ENCODE measurements around the gene ACSF3. TPM values are rescaled to one million over a fixed set of nuclear protein-coding genes. Genes with fewer than 3 reads are reported as not detected.

ACSF3 gene
- total and polyA plus RNA-seq, 2 donors (not counting 1 experiment from before 2014, with no cell fraction given) = 9.2 to 23.1 TPM

DNA sequence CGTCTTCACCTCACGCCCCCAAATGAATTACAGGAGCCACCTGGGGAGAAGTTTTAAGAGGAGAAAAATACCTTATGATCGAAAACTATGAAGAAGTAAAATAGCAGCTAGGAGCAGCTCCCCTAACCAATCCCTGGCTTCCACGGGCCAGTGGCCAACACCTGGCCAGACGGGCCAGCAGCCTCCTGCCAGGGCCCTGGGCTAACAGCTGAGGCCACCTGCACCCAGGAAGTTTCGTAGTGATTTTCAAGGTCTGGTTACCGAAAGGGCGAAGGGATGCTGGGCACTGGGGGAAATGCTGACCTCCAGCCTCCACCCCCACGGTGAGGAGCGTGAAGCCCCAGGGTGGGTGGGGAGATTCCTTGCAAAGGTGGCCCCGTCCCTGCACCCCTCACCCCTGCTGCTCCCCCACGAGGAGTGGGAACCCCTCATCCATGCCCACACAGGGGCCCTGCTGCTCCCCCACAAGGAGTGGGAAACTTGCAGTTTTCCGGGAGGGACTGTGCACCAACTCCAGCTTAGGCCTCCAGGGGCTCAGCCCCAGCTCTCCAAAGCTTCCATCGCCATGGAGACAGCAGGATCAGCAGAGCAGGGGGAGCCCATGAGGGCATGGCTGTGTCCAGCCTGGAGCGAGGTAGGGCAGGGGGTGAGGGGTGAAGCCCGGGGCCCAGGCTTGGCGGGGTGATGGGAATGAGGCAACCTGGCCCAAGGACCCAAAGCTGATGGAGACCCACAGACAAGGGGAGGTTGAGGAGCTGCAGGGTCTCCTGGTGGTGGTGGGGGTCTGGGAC is 31.9 kb upstream of the ACSF3 start:
- H3K4me3 ChIP-seq (replicated peaks in 1 of 4; ENCODE audit: control extremely low read depth in 1 of 4, insufficient read depth in 1 of 4, low read depth in 3 of 4, low read length in 4 of 4) = no peak overlapping the region

DNA sequence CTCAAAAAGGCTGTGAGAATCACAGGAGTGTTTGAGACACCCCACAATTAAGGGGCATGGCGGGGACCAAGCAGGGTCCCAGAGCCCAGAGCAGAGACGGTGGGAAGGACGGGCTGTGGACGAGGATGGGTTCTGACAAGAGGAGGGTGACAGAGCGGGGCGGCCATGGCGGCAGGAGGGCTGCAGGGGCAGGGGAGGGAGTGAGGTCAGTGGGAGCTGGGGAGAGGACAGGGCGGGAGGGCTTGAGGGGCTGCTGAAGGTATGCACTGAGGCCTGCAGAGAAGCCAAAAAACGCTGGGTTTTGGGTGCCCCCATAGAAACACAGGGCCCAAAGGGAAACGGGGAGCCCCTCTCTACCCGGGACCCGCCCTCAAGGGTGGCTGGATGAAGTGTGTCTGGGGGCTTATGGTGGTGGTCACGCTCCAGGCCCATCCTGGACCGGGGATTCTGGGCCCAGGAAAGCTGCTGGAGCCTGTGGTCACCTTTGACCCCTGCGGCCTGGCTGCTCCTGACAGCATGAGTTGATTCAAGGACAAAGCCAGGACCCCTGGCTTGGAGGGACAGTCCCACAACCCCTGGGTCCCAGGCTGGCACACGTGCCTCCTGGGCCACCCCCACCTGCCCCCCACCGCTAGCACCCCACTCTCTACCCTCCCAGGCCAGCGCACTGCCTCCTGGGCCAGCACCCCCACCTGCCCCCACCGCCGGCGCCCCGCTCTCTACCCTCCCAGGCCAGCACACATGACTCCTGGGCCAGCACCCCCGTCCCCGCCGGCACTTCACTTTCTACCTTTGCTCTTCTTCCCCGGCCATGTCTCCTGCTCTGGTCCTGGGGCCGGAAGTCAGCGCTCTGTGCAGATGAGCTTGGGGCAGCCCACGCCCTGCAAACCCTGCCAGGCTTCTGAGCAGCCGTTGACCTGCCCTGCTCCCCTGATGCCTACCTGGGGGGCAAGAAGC is 31.0 kb upstream of the ACSF3 start:
- Histone ChIP-seq H3K4me2 (ENCODE audit: extremely low read depth, insufficient read depth, low read length) (no peak overlapping the region), H3K27ac (ENCODE audit: insufficient read depth, low read length) (no peak overlapping the region), H3K27me3 (ENCODE audit: control insufficient read depth, insufficient read depth, low read length) (peaks cover 10% of the 10 kb centered on the region), H3K4me1 (ENCODE audit: control insufficient read depth, extremely low read depth, insufficient read depth, low read length) (no peaks in the 10 kb centered on the region), H4K20me1 (ENCODE audit: control insufficient read depth, extremely low read depth, insufficient read depth, low read length) (no peaks in the 10 kb centered on the region), H3K9me3 (ENCODE audit: control insufficient read depth, insufficient read depth, low read depth, low read length) (no peaks in the 10 kb centered on the region), H3K4me3 (replicated peaks in 1 of 4; ENCODE audit: control extremely low read depth in 1 of 4, insufficient read depth in 1 of 4, low read depth in 3 of 4, low read length in 4 of 4) (no peak overlapping the region), H3K79me2 (ENCODE audit: control insufficient read depth, insufficient read depth, low read length) (no peaks in the 10 kb centered on the region), H3K9ac (ENCODE audit: insufficient read depth, low read length) (no peak overlapping the region), H3K36me3 (ENCODE audit: control insufficient read depth, insufficient read depth, low read length) (no peaks in the 10 kb centered on the region), H2AFZ (ENCODE audit: low read length) (no peak overlapping the region)
- TF ChIP-seq, protein P1, sequence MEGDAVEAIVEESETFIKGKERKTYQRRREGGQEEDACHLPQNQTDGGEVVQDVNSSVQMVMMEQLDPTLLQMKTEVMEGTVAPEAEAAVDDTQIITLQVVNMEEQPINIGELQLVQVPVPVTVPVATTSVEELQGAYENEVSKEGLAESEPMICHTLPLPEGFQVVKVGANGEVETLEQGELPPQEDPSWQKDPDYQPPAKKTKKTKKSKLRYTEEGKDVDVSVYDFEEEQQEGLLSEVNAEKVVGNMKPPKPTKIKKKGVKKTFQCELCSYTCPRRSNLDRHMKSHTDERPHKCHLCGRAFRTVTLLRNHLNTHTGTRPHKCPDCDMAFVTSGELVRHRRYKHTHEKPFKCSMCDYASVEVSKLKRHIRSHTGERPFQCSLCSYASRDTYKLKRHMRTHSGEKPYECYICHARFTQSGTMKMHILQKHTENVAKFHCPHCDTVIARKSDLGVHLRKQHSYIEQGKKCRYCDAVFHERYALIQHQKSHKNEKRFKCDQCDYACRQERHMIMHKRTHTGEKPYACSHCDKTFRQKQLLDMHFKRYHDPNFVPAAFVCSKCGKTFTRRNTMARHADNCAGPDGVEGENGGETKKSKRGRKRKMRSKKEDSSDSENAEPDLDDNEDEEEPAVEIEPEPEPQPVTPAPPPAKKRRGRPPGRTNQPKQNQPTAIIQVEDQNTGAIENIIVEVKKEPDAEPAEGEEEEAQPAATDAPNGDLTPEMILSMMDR (conservative IDR thresholded peaks at IDR 0.05 in 1 of 2, IDR thresholded peaks at IDR 0.05 in 1 of 2; ENCODE audit: low read depth in 1 of 2, low read length in 2 of 2) = no peak
- TF ChIP-seq EZH2 (IDR thresholded peaks at IDR 0.05; ENCODE audit: low read length, missing control alignments) = no peak
- DNase-seq (ENCODE audit: low read depth in 2 of 2) = no peak

More for the DNA sequence above, 31.9 kb upstream of the ACSF3 start:
- no peak overlapping the region for H2AFZ ChIP-seq (ENCODE audit: low read length)
- H3K9ac ChIP-seq (ENCODE audit: insufficient read depth, low read length) = no peak overlapping the region
- no peak overlapping the region for H3K4me2 ChIP-seq (ENCODE audit: extremely low read depth, insufficient read depth, low read length)
- H3K4me1 ChIP-seq (ENCODE audit: control insufficient read depth, extremely low read depth, insufficient read depth, low read length) = no peaks in the 10 kb centered on the region
- no peaks in the 10 kb centered on the region for H4K20me1 ChIP-seq (ENCODE audit: control insufficient read depth, extremely low read depth, insufficient read depth, low read length)
- H3K36me3 ChIP-seq (ENCODE audit: control insufficient read depth, insufficient read depth, low read length) = no peaks in the 10 kb centered on the region
- H3K27ac ChIP-seq (ENCODE audit: insufficient read depth, low read length) = no peak overlapping the region
- DNase-seq (ENCODE audit: low read depth in 2 of 2) = no peak
- no peak for TF ChIP-seq EZH2 (IDR thresholded peaks at IDR 0.05; ENCODE audit: low read length, missing control alignments)
- TF ChIP-seq, protein P1 (conservative IDR thresholded peaks at IDR 0.05 in 1 of 2, IDR thresholded peaks at IDR 0.05 in 1 of 2; ENCODE audit: low read depth in 1 of 2, low read length in 2 of 2) = no peak
- no peaks in the 10 kb centered on the region for H3K9me3 ChIP-seq (ENCODE audit: control insufficient read depth, insufficient read depth, low read depth, low read length)
- H3K27me3 ChIP-seq (ENCODE audit: control insufficient read depth, insufficient read depth, low read length) = peaks cover 8% of the 10 kb centered on the region
- no peaks in the 10 kb centered on the region for H3K79me2 ChIP-seq (ENCODE audit: control insufficient read depth, insufficient read depth, low read length)

DNA sequence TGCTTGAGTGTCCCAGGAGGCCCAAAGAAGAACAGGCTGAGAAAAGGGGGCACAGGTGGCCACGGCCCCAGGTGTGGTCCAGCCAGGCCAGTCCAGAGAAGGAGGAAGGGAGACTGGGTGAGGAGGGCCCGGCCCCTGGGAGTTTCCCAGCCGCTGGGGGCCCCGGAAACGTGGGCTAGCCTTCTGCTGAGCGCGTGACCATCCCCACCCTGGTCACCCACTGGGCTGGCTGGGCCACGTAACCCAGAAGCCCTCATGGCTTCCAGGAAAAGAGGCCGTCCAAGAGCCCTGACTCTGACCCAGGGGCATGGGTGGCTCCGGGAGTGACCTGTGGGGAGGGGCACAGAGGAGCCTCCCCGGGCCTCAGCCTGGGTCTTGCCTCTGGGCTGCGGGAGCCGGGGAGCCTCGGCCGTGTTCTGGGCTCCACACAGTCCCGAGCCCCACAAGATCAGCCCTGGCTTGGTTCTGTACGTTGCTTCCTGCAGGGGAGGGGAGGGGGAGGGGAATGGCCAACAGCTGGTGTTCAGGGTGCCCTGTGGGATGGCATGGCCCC is 29.8 kb upstream of the ACSF3 start:
- H3K9me3 ChIP-seq (ENCODE audit: control insufficient read depth, insufficient read depth, low read depth, low read length) = no peaks in the 10 kb centered on the region
- no peaks in the 10 kb centered on the region for H3K36me3 ChIP-seq (ENCODE audit: control insufficient read depth, insufficient read depth, low read length)
- no peaks in the 10 kb centered on the region for H4K20me1 ChIP-seq (ENCODE audit: control insufficient read depth, extremely low read depth, insufficient read depth, low read length)
- H3K27me3 ChIP-seq (ENCODE audit: control insufficient read depth, insufficient read depth, low read length) = peaks cover 10% of the 10 kb centered on the region
- no peak for DNase-seq (ENCODE audit: low read depth in 2 of 2)
- no peak overlapping the region for H3K4me2 ChIP-seq (ENCODE audit: extremely low read depth, insufficient read depth, low read length)
- H2AFZ ChIP-seq (ENCODE audit: low read length) = no peak overlapping the region
- no peak overlapping the region for H3K27ac ChIP-seq (ENCODE audit: insufficient read depth, low read length)
- no peak overlapping the region for H3K9ac ChIP-seq (ENCODE audit: insufficient read depth, low read length)
- no peaks in the 10 kb centered on the region for H3K4me1 ChIP-seq (ENCODE audit: control insufficient read depth, extremely low read depth, insufficient read depth, low read length)
- no peak overlapping the region for H3K4me3 ChIP-seq (replicated peaks in 1 of 4; ENCODE audit: control extremely low read depth in 1 of 4, insufficient read depth in 1 of 4, low read depth in 3 of 4, low read length in 4 of 4)
- no peak for TF ChIP-seq EZH2 (IDR thresholded peaks at IDR 0.05; ENCODE audit: low read length, missing control alignments)
- TF ChIP-seq, protein P1 (conservative IDR thresholded peaks at IDR 0.05 in 1 of 2, IDR thresholded peaks at IDR 0.05 in 1 of 2; ENCODE audit: low read depth in 1 of 2, low read length in 2 of 2) = no peak
- no peaks in the 10 kb centered on the region for H3K79me2 ChIP-seq (ENCODE audit: control insufficient read depth, insufficient read depth, low read length)

All from fibroblast of lung (primary cell).